HG03066 (cell line): ENCODE results near the gene HIVEP3.

Experiments
- ATAC-seq: cut with Tn5 transposase; IDR thresholded peaks from one replicate; pipeline ENCODE4 v1.9.1; 2021; ENCODE audit warnings: low read depth; ENCODE audit not compliant: unreplicated experiment

HIVEP3 gene

DNA sequence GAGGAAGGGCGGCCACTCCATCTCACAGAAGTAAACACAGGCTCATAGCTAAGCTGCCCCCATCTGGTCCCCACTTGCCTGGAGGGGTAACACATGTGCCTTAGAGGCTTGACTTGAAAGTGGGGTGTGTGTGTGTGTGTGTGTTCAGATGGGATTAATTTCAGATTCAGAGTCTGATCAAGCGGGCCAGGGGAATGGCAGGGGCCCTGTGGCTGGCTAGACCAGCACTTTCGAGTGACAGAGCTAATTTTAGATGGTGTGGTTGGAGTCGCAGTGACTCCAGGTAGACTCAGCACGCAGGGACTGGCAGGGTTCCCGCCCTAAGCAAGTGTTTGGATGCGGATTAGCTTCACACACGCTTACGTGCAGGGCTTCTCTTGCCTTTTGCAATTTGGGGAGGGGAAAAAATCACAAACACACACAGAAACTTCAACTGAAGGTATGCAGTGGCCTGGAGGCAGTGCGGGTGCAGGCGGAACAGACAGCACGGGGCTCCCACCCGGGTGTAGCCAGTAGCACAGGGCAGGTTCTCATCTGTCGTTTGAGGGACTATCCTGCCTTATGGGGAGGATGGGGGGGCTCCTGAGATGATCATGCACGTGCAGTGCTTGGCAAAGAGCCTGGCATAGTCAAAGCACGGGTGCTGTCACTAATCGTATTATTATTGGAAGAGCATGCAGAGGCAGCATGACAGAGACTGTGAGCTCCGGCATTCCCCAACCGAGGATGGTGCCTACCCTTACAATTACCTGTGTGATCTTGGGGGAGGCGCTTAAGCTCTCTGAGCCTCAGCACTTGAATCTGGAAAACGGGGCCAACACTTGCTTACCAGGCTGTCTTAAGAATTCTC, 435.5 kb downstream of the HIVEP3 start:
- ATAC-seq, result no peak

DNA sequence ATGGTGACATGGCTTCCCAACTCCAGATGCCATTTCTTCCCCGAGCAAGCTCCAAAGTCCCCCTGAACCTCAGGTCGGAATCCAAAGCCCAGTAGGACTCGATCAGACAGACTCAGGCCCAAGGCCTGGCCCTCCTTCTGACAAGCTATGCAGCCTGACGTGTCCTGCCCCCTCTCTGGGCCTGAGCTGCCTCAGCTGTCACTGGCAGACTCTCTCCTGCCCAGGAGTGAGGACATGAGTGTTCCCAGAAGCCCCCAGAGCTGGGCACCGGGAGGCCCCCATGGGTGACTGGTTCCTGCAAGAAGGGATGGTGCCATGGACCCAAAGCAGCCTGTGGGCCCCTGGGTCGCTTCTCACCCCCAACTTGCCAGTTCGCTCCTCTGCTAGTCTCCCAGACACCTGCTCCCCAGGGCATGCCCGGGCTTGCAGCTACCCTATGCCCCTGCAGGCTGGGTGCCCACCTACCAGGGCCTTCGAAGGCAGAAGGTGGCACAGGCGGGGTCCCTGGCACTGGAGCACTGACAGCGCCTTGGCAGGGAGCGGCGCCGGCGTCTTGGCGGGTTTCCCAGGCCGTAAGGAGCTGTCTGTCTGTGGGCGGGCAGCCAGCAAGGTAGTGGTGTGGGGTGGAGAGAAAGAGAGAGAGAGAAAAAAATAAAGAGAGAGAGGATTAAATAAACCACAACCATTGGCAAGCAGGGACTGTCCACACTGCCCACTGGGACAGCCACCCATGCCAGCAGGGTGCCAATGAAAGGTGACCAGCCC, 436.5 kb downstream of the HIVEP3 start:
- no peak for ATAC-seq

DNA sequence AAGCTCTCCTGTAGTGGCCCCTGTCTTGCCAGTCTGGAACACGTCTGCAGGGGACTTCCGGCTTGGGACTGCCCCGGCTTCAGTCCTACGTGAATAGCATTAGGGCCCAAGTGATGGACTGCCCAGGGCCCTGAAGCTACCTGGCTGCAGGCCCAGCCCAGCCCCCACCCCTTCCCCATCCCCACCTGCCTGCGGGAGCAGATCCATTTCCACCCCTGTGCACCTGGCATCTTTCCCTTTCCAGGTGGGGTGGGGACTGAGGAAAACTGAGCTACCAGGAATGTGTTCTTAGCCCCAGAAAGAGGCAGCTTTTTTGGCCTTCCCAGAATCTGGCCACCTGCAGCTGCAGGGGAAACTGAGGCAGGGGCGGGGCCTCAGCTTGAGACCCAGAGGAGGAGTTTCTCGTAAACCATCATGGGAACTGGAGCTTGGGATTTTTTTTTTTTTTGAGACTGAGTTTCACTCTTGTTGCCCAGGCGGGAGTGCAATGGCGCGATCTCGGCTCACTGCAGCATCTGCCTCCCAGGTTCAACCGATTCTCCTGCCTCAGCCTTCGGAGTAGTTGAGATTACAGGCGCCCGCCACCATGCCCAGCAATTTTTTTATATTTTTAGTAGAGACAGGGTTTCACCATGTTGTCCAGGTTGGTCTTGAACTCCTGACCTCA, 437.5 kb downstream of the HIVEP3 start:
- ATAC-seq, result no peak

DNA sequence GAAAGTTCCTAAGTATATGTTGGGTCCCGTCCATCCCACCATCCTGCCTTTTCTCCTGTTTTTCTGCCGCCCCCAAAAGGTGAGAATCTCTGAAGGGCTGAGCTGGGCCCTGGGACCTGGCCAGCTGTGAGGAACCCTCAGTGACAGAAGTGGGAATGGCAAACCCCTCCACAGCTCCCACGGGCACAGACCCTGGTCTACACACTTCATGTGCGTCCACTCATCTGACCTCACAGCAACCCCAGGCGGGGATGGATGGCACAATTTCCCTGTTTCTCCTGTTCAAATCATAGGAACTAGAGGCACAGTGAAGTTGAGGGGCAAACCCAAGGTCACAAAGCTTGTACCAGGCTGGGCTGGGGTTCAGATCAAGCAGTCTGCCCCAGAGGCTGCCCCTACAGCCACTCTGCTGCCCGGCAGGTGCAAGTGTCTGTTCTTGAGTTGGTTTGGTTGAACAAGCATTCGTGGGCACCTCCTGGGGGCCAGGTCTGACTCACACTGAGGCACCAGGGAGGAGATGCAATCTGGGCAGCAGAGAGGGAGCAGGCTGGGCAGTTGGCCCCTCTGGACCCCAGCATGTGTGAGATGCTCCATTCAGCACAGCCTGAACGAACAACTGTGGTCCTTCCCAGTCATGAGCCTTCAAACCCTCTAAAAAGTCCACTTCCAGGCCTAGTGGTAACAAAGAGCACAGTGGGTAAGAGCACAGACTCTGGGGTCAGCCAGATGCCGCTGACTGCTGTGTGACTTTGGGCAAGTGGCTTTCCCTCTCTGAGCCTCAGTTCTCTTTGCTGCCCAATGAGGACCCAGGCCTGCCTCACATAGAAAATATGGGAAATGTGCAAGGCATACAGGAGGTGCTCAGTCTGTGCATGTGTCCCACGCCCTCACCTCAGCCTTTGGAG, 438.3 kb downstream of the HIVEP3 start:
- no peak for ATAC-seq

DNA sequence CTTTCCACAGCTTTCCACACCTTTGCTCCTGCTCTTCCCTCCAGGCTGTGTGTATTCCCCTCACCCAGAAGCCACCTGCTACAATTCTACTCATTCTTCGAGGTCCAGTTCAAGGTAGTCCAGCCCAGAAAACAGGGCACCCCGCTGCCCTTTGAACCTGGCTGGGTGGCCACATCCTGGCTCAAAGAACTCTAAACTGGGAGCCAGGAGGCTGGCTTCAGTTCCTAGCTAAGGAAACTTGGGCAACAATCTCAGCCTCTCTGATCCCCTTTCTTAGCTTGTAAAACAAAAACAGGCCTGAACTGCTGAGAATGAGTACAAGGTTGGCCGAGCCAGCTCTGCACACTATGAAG, 438.9 kb downstream of the HIVEP3 start:
- ATAC-seq, result no peak

DNA sequence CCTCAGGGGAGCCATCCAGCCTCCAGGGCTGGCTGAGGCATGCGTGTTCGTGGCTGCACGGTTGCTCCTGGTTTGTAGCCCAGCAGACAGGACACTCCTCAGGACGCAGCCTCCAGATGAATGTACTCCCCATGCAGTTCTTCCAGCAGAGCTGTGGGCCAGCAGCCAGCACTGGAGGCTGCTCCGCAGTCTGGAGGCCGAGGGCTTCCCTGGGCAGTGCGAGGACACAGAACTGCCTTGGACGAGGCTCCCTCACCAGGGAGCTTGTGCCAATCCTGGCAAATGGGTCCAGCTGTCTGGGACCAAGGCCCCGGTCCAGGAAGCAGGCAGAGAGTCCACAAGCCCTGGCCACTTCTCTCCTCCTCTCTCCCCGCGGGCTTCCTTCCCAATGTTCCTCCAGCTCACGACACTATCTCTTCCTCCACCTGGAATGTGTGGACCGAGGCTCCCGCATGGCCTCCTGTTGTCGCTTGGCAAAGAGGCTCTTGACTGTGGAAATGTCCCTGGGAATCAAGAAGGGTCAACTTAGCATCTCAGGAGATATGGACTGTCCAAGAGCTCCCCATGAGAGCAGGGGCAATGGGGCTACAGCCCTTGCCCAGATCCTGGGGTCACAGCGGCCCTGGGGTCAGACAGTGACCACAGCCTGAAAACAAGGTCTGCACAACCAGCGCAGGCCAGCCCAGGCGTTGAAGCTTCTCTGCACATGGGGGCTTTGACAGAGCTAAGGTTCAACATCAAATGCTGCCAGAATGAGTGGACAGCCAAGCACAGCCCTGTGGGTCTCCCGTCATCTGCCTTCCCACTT, 439.5 kb downstream of the HIVEP3 start:
- ATAC-seq, result no peak

DNA sequence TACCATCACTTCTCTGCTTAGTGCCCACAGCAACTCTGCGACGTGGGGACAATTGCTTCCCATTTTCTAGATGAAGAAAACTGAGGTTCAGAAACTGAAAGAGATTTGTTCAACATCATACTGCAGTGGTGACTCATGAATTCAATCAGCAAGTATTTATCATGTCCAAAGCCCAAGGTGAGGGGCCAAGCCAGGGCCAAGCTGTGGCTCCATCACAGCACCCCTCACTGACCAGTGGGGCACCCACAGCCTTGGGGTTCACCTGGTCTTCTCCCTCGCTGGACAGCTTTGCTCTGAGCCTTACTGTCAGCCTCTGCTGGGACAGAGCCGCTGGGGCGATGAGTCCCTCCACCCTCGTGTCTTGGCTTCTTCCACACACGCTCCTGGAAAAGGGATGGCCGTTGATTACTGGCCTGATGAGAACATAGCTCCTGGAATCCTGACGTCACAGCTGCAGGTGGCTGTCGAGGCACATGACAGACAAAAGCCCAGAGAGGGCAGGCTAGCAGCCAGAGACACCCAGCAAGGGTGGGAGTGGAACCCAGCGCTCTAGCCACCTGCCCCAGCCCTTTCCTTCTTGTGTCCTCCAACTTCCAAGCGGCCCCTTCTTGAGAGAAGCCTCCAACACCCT, 440.5 kb downstream of the HIVEP3 start:
- no peak for ATAC-seq

DNA sequence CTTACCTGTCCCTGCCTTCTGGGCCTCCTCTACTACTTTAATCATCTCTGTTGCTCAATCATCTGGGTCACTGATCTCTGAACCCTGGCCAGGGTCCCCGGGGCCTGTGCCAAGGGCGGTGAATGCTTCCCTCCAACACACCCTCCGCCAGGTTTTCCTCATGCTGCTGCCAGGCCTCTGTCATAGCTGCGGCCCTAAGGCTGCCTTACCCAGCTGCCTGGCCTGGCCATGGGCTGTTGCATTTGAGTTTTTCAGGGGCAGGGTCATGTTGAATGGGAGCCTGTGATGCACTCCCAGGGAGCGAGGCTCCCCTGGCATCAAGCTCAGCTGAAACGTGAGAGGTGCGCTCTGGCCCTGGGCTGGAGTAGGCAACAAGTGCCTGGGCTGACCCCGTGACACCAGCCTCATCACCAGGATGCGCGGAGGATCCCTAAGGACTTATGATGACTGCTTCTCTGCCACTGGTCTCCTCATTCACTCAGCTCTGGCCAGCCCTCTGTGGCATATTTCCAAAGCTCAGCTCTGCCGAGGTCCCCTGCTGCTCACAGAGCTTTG, 441.8 kb downstream of the HIVEP3 start:
- ATAC-seq, result no peak

DNA sequence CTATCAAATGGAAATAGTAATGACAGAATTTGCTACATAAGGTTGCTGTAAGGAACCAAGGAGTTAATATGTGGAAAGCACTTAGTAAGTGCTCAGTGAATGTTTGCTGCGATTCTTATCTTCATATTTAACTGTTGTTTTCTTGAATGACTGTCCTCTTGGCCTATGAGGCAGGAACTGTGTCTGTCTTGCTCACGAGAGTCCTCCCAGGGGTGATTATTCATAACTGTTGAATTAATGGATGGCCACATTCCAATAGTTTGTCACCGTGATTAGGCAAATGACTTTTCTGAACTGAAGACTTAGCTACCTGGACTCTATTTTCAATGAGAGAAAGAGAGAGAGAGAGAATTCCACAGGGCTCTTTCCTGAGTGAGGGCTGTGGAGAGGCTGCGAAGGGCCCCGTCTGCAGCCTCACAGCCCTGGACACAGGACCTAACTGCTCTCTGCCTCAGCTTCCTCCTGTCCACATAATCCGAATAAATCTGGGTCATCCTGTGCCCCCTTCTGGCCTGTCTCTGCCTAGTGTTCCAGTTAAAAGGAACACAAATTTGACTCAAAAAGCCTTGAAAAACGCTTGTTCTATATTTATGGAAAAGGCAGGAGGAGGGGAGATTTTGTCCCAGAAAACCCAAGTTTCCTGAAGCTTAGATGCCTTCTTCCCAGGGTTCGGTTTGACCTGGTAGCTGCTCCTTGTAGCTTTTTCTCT, 442.7 kb downstream of the HIVEP3 start:
- ATAC-seq, result no peak

DNA sequence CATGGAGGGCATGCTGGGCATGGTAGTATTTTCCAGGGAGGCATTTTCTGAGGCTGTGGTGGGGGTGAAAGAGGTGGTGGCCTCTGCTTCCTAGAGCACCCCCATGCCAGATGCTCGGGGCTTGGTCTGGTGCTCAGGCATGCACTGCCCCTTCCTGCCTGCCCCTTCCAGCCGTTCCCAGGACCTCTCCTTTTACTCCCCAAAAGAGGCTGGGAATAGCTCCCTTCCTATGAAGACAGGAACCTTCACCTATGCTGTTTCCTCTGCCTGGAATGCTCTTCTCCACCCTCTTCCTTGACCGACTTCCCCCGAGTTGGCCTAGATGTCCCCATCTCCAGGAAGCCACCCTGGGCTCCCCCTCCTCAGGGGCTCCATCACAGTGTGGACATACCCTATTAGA, 443.4 kb downstream of the HIVEP3 start:
- ATAC-seq, result no peak

DNA sequence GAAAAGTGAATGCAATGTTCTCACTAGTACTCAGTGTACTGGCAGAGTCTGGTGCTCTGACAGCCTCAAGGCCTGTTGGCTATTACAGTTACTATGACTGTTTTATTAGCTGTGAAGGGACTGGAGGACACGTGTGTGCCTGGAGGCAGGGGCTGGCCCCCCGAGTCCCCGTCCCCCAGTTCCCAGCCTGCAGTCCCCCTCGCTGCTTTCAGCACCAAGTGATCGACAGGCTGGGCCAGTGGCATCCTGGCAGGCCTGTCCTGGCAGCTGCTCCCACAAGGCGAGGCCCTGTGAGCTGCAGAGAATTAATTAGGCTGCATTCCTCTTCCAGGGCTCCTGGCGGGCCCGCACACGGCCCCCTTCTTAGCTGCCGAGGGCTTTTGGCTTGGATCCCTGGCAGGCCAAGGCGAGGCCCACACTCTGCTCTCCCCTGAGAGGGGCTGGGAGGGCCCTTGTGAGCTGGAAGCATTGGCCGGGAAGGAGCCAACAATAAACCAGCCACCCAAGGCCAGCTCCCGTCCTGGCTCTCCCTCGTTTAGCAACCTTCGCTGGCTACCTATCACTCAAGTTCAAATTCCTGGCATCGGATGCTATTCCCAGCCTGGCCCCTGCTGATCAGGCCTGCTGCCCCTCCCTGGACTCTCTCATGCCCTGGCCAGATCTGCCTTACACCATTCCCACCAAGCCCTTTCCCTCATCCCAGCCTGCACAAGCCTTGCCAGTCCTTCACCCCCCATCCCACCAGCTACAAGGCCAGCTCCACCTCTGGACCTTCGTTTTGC, 444.0 kb downstream of the HIVEP3 start:
- no peak for ATAC-seq

DNA sequence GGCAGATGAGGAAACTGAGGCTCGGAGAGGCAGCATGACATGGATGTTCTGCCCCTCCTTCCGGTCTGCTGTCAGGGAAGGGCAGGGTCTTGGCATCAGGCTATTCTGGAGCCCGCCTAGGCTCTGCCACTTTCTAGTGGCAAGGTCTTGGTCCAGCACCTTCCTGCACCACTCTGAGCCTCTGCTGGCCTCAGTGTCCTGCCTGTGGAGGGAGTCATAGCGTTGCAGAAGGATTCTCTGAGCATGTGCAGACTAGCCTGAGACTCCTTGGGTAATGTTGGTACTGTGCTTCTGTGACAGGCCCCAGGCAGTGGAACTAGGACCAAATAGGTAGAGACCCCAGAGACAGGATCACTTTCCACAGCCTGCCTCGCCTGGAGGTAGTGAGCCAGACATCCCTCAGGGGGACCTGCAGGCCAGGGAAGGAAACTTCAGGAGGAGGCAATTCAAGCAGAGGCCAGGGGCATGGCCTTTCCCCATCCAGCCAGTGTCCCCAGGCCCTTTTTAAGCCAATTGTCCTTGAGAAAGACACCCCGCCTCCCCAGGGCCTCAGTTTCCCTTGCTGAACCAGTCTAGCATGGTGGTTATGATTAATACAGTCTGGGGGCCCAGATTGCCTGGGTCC, 444.9 kb downstream of the HIVEP3 start:
- ATAC-seq, result no peak

DNA sequence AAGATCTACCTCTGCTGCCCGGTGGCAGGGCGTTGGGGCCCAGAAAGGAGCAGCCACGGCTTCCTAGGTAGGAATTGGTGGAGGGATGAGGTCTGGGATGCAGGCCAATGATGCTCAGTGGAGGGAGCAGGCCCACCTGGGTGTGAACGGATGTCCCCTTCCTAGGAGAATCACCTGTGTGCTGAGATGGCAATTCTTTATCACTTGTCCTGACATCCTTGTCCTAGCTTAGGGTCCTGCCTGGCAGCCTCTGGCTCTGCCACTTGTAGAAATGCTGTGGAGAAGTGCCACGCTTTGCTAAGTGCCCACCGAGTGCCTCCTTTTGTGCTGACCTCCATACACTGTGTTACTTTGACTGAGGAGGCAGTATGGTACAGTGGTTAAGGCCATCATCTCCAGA, 447.1 kb downstream of the HIVEP3 start:
- no peak for ATAC-seq

DNA sequence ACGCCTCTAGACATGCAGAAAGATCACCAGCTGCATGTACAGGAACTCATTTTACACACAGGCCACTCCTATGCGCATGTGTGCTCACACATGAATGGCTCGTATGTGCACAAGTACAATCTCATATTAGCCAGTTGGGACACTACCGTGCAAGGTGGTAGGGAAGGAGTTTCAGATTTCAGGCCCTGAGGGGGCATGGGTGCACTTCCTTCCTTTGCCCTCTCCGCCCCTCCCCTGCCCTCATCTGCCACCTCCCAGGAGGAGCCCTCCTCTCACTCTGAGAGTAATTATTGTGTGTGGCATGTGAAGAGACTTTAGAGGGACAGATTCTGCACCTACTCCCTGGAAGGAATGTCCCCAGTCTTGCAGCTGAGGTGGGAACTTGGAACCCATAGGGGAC, 449.0 kb downstream of the HIVEP3 start:
- ATAC-seq, result no peak

DNA sequence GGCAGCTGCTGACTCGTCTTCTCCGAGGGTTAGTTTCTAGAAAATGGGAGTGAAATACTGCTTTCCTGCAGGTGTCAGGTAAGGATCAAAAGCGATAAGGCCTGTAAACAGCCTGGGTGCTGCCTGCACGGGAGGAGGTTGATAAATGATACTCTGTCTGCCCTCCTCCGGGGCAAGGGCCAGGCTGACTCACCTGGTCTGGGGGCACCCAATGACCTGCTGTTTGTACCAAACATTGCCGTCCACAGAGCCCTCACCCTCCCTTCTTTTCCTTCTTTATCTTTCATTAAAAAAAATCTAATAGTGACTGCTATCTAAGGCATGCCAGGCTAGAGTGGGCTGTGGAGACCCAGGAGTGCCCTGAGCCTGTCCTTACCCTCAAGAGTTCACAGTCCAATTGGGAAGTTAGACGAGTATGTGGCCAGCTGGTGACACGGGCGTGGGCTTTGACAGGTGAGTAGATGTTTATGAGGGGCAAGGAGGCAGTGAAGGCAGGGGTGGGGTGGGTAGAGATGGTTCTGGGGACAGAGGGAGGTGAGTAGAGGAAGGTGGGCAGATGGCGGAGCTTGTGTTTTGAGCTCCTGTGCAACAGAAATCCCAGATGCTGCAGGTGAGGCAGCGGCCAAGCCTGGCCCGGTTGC, 450.5 kb downstream of the HIVEP3 start:
- ATAC-seq, result no peak

DNA sequence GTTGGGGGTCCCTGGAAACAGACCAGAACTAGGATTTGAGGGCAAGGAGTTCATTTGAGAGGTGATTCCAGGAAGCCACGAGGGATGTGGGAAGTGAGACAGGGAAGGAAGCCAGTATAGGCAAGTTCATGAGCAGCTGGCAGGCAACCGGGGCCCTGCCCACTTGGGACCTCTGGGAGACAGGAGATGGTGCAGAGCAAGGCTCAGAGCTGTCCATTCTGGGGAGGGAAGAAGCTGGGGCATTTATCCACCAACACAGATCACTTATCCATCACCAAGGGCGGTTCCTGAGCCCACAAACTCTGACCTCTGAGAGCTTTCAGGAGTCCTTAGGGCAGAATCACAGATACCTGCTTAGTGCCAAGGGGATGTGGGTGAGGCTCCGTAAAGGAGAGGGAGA, 451.0 kb downstream of the HIVEP3 start:
- ATAC-seq, result no peak

DNA sequence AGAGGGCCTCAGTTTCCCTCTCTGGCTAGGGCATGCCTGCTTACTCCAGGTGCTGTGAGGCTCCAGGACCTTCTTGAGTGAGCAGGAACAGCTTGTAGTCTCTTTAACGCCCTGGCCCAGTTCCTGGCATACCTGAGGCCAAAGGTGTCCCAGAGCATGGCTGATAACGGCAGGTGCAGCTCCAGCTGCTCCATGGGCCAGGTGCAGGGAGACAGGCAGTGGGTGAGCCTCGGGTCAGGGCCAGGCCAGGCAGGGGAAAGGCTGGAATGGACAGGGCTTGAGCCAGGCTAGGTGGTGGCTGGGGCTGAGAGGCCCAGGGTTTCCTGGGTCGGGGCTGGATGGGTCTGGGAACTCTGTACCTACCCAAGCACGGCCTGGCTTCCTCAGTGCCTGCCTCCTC, 452.6 kb downstream of the HIVEP3 start:
- ATAC-seq, result no peak
